DND-41 (cell line): Measurements from ENCODE around the gene NCSTN.

Experiments
- EZH2 ChIP-seq: IDR thresholded peaks from 3 replicates; pipeline ENCODE4 v1.6.1; 2012; ENCODE audit warnings: borderline replicate concordance, low read depth, mild to moderate bottlenecking, moderate library complexity, low read length, inconsistent platforms; ENCODE audit not compliant: severe bottlenecking
- TF ChIP-seq, protein P1 (sequence below): IDR thresholded peaks from 2 replicates; pipeline ENCODE4 v1.5.1; 2012; ENCODE audit warnings: borderline replicate concordance, low read length, moderate library complexity, mild to moderate bottlenecking; ENCODE audit not compliant: poor library complexity, severe bottlenecking; ENCODE audit errors: extremely low read depth

DNA sequence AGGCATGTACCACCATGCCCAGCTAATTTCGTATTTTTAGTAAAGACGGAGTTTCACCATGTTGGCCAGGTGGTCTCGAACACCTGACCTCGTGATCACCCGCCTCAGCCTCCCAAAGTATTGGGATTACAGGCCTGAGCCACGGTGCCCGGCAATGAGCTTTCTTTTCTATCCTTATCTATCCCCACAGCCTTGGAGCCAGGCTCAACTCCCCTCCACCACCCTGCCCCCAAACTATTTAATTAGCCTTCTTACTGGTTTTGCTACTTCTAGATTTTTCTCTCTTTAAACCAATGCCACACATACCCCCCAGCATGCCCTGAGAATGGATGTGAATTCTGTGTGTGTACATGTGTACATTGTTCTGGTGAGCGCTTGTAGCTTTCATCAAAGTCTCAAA is 51.5 kb downstream of the NCSTN start:
- TF ChIP-seq, protein P1, sequence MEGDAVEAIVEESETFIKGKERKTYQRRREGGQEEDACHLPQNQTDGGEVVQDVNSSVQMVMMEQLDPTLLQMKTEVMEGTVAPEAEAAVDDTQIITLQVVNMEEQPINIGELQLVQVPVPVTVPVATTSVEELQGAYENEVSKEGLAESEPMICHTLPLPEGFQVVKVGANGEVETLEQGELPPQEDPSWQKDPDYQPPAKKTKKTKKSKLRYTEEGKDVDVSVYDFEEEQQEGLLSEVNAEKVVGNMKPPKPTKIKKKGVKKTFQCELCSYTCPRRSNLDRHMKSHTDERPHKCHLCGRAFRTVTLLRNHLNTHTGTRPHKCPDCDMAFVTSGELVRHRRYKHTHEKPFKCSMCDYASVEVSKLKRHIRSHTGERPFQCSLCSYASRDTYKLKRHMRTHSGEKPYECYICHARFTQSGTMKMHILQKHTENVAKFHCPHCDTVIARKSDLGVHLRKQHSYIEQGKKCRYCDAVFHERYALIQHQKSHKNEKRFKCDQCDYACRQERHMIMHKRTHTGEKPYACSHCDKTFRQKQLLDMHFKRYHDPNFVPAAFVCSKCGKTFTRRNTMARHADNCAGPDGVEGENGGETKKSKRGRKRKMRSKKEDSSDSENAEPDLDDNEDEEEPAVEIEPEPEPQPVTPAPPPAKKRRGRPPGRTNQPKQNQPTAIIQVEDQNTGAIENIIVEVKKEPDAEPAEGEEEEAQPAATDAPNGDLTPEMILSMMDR = no peak
- TF ChIP-seq EZH2 = no peak
